Keratinocyte (primary cell): Measurements from ENCODE around the gene CNIH2. TPM values are rescaled to one million over a fixed set of nuclear protein-coding genes. Genes with fewer than 3 reads are reported as not detected.

ENCODE experiments used
- DNase-seq: peaks from one replicate; pipeline ENCODE4 v3.0.0-alpha.2; 2011; ENCODE audit warnings: low read depth, missing footprints, low spot score
- FAIRE-seq: peaks from 2 replicates; lab custom pipeline; 2011; peaks lifted over from hg19 to GRCh38; lab: Jason Lieb, UNC
- H2AFZ ChIP-seq: 2 replicates; pipeline ENCODE4 v1.6.0; 2012; ENCODE audit warnings: low read length, control low read depth, inconsistent platforms; ENCODE audit not compliant: control insufficient read depth
- H3K27ac ChIP-seq: 2 replicates; pipeline ENCODE4 v1.5.1; 2011; ENCODE audit warnings: low read length; ENCODE audit not compliant: control insufficient read depth, insufficient read depth
- H3K27me3 ChIP-seq: 3 replicates; pipeline ENCODE4 v1.6.0; 2011; ENCODE audit warnings: low read length; ENCODE audit not compliant: control insufficient read depth, insufficient read depth; ENCODE audit errors: extremely low read depth
- H3K36me3 ChIP-seq, 2 experiments: 2 replicates in 1 of 2; 3 replicates in 1 of 2; pipeline ENCODE4 v1.5.1; 2011; ENCODE audit warnings: low read length in 2 of 2, mild to moderate bottlenecking in 1 of 2; ENCODE audit not compliant: control insufficient read depth in 2 of 2, insufficient read depth in 2 of 2; ENCODE audit errors: extremely low read depth in 1 of 2
- H3K4me1 ChIP-seq: 3 replicates; pipeline ENCODE4 v1.5.1; 2011; ENCODE audit warnings: low read length; ENCODE audit not compliant: control insufficient read depth, insufficient read depth; ENCODE audit errors: extremely low read depth
- H3K4me2 ChIP-seq: 3 replicates; pipeline ENCODE4 v1.6.0; 2011; ENCODE audit warnings: low read depth, low read length; ENCODE audit not compliant: control insufficient read depth, insufficient read depth; ENCODE audit errors: extremely low read depth
- H3K4me3 ChIP-seq, 3 experiments: fragments of 200-600 bp in 1 of 3; sonication (generic) in 1 of 3; 2 replicates in 2 of 3; 3 replicates in 1 of 3; pipeline ENCODE4 v1.5.1; 2011 to 2016; ENCODE audit warnings: low read length in 3 of 3, mild to moderate bottlenecking in 3 of 3, control low read depth in 2 of 3, inconsistent platforms in 1 of 3, low read depth in 1 of 3, mixed read lengths in 1 of 3, mixed run types in 1 of 3, moderate library complexity in 1 of 3; ENCODE audit not compliant: control insufficient read depth in 2 of 3, insufficient read depth in 2 of 3; ENCODE audit errors: extremely low read depth in 1 of 3
- H3K79me2 ChIP-seq: 2 replicates; pipeline ENCODE4 v1.6.0; 2012; ENCODE audit warnings: low read length; ENCODE audit not compliant: control insufficient read depth, insufficient read depth
- H3K9ac ChIP-seq: 3 replicates; pipeline ENCODE4 v1.6.0; 2011; ENCODE audit warnings: low read length; ENCODE audit not compliant: control insufficient read depth, insufficient read depth; ENCODE audit errors: extremely low read depth
- H3K9me1 ChIP-seq: 3 replicates; pipeline ENCODE4 v1.6.0; 2011; ENCODE audit warnings: low read length; ENCODE audit not compliant: control insufficient read depth, insufficient read depth; ENCODE audit errors: extremely low read depth
- H3K9me3 ChIP-seq: 2 replicates; pipeline ENCODE4 v1.5.1; 2012; ENCODE audit warnings: low read depth, low read length; ENCODE audit not compliant: control insufficient read depth
- H4K20me1 ChIP-seq: 3 replicates; pipeline ENCODE4 v1.6.0; 2011; ENCODE audit warnings: low read length; ENCODE audit not compliant: control insufficient read depth, insufficient read depth; ENCODE audit errors: extremely low read depth
- CTCF ChIP-seq, 3 experiments: IDR thresholded peaks in 1 of 3; conservative IDR thresholded peaks in 1 of 3; optimal IDR thresholded peaks in 1 of 3; 2 replicates in 2 of 3; 3 replicates in 1 of 3; pipeline versions ENCODE3 to v1.5.1; 2011; ENCODE audit warnings: low read length in 3 of 3, mild to moderate bottlenecking in 3 of 3, moderate library complexity in 2 of 3, control low read depth in 1 of 3, inconsistent platforms in 1 of 3; ENCODE audit not compliant: insufficient read depth in 2 of 3; ENCODE audit errors: extremely low read depth in 1 of 3
- EZH2 ChIP-seq: IDR thresholded peaks from one replicate; pipeline ENCODE4 v1.6.1; 2012; ENCODE audit warnings: inconsistent platforms, mild to moderate bottlenecking, low read length, moderate library complexity
- dilution Hi-C: fragments of 300-500 bp; cut with MboI; formaldehyde crosslinking; loops from one replicate; pipeline ENCODE4 v1.7.0; 2020; ENCODE audit warnings: low sequenced_read_pairs; ENCODE audit not compliant: extremely low pct_ligation_motif_present
- polyA plus RNA-seq, 5 experiments: library from polyadenylated mRNA; depleted of rRNA in 3 of 5; stranded (reverse) in 3 of 5; stranded (forward) in 1 of 5; unstranded in 1 of 5; fragments of >200 nt; gene quantifications; 1 replicate in 1 of 5; 2 replicates in 3 of 5; 3 replicates in 1 of 5; pipeline versions ENCODE4 v1.2.1 to v1.2.3, GENCODE V29; 2011 to 2012; ENCODE audit warnings: missing spikeins in 2 of 5, low read depth in 1 of 5, low replicate concordance in 1 of 5

The CNIH2 gene
- polyA plus RNA-seq, 1 donor (not counting 4 experiments of a cell fraction or from before 2014, with no cell fraction given), result 0.17 TPM

- peaks cover 9% of the 10 kb centered on the region for H3K4me1 ChIP-seq
- H4K20me1 ChIP-seq, result peaks cover 12% of the 10 kb centered on the region
- no peak overlapping the region for H2AFZ ChIP-seq
- H3K27me3 ChIP-seq, result no peaks in the 10 kb centered on the region
- H3K9me3 ChIP-seq, result no peaks in the 10 kb centered on the region
- no peak overlapping the region for H3K4me2 ChIP-seq
- dilution Hi-C loops, result no loop called here
- H3K79me2 ChIP-seq, result peaks cover 32% of the 10 kb centered on the region
- no peaks in the 10 kb centered on the region for H3K9me1 ChIP-seq
- H3K9ac ChIP-seq, result no peak overlapping the region
- no peak overlapping the region for H3K4me3 ChIP-seq
- FAIRE-seq (no peak), DNase-seq (no peak)
- peaks cover 30 to 38% of the 10 kb centered on the region in 2 experiments for H3K36me3 ChIP-seq
- no peak overlapping the region for H3K27ac ChIP-seq
- no peak for TF ChIP-seq CTCF (optimal IDR thresholded peaks at IDR 0.05 in 1 of 3, IDR thresholded peaks at IDR 0.05 in 1 of 3, conservative IDR thresholded peaks at IDR 0.05 in 1 of 3; ENCODE audit: extremely low read depth in 1 of 3, insufficient read depth in 2 of 3, low read length in 3 of 3)
- no peak for TF ChIP-seq EZH2
Observed at GRCh38 chr11:66272596-66272995, 5.4 kb upstream of the CNIH2 start.

GRCh38 chr11:66274219-66274618, 3.8 kb upstream of the CNIH2 start:
- Histone ChIP-seq H3K27me3 (no peaks in the 10 kb centered on the region), H4K20me1 (peaks cover 12% of the 10 kb centered on the region), H3K4me2 (no peak overlapping the region), H3K9me3 (no peaks in the 10 kb centered on the region), H3K9me1 (no peaks in the 10 kb centered on the region), H3K4me3 (no peak overlapping the region), H3K27ac (no peak overlapping the region), H2AFZ (no peak overlapping the region), H3K9ac (no peak overlapping the region), H3K79me2 (peaks cover 27% of the 10 kb centered on the region), H3K36me3 (peaks cover 30 to 38% of the 10 kb centered on the region in 2 experiments), H3K4me1 (peaks cover 6% of the 10 kb centered on the region)
- TF ChIP-seq EZH2, result no peak
- no peak for TF ChIP-seq CTCF (optimal IDR thresholded peaks at IDR 0.05 in 1 of 3, IDR thresholded peaks at IDR 0.05 in 1 of 3, conservative IDR thresholded peaks at IDR 0.05 in 1 of 3; ENCODE audit: extremely low read depth in 1 of 3, insufficient read depth in 2 of 3, low read length in 3 of 3)
- DNase-seq (no peak), FAIRE-seq (peak; percentile 29)
- dilution Hi-C loops, result no loop called here
